ENCODE measurements around the gene LYRM1.
"Not testable (repeated sequence)": the region's sequence is repeated elsewhere in the genome, so short reads cannot be mapped to it uniquely, and the experiment has no call there.

The LYRM1 gene

DNA sequence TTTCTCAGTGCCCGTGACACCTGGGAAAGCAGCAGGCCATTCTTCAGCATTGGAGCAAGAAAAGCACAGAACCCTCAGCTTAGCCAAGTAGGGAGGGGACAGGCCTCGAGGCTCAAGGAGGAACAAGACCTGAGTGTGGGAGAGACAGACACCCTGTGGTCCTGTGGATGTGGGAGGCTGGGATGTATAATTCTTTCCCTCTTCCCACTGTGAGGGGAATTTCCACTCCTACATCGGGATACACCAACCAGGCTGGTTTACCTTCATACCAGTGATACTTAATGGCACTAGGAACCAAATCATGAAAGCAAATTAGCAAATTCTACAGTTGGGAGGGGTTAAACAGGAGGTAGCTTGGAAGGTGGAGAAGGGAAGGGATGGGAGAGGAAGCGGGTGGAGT is 41.7 kb downstream of the LYRM1 start:
- FAIRE-seq = no peak
- TF ChIP-seq, protein P1, sequence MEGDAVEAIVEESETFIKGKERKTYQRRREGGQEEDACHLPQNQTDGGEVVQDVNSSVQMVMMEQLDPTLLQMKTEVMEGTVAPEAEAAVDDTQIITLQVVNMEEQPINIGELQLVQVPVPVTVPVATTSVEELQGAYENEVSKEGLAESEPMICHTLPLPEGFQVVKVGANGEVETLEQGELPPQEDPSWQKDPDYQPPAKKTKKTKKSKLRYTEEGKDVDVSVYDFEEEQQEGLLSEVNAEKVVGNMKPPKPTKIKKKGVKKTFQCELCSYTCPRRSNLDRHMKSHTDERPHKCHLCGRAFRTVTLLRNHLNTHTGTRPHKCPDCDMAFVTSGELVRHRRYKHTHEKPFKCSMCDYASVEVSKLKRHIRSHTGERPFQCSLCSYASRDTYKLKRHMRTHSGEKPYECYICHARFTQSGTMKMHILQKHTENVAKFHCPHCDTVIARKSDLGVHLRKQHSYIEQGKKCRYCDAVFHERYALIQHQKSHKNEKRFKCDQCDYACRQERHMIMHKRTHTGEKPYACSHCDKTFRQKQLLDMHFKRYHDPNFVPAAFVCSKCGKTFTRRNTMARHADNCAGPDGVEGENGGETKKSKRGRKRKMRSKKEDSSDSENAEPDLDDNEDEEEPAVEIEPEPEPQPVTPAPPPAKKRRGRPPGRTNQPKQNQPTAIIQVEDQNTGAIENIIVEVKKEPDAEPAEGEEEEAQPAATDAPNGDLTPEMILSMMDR (IDR thresholded peaks at IDR 0.05; ENCODE audit: insufficient read depth, missing control alignments) = no peak
- DNase-seq (ENCODE audit: insufficient read length, low spot score) = no peak

DNA sequence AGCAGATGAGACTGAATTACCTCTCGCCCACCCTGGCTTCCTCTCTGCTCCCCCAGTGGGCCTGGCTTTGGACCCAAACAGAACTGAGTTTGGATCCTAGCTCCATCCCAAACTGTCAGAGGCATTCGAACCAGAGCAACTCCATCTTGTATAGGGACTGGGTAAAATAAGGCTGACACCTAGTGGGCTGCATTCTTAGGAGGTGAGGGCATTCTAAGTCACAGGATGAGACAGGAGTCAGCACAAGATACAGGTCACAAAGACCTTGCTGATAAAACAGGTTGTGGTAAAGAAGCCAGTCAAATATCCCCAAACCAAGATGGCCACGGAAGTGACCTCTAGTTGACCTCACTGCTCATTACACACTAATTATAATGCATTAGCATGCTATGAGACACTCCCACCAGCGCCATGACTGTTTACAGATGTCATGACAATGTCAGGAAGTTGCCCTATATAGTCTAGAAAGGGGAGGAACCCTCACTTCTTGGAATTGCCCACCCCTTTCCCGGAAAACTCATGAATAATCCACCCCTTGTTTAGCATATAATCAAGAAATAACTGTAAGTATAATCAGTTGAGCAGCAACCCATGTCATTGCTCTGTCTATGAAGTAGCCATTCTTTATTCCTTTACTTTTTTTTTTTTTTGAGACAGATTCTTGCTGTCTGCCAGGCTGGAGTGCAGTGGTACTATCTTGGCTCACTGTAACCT is 44.4 kb downstream of the LYRM1 start:
- no peak for DNase-seq (ENCODE audit: insufficient read length, low spot score)
- no peak for FAIRE-seq
- TF ChIP-seq, protein P1 (IDR thresholded peaks at IDR 0.05; ENCODE audit: insufficient read depth, missing control alignments) = peak; percentile 38

DNA sequence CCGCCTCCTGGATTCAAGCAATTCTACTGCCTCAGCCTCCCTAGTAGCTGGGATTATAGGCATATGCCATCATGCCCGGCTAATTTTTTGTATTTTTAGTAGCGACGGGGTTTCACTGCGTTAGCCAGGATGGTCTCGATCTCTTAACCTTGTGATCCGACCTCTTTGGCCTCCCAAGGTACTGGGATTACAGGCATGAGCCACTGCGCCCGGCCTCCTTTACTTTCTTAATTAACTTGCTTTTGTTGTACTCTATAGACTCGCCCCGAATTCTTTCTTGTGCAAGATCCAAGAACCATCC is 45.0 kb downstream of the LYRM1 start:
- DNase-seq (ENCODE audit: insufficient read length, low spot score); FAIRE-seq: not testable (repeated sequence)

DNA sequence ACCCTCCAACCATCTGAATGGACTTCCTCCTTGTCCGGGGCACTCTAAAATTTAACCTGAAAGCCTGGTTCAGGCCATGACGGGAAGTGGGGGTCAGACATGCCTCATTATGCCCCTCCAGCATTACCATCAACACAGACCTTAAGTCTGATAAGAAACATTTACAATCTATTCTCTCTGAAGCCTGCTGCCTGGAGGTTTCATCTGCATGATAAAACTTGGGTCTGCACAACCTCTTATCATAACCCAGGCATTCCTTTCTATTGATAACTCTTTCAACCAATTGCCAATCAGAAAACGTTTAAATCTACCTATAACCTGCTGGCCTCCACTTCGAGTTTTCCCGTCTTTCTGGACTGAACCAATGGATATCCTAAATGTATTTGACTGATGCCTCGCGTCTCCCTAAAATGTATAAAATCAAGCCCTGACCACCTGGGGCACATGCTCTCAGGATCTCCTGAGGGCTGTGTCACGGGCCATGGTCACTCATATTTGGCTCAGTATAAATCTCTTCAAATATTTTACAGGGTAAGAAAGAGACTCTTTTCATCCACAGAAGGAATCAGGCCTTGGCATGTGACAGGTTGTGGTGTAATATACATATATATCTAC is 45.6 kb downstream of the LYRM1 start:
- DNase-seq (ENCODE audit: insufficient read length, low spot score) (no peak), FAIRE-seq (no peak)
- TF ChIP-seq, protein P1 (IDR thresholded peaks at IDR 0.05; ENCODE audit: insufficient read depth, missing control alignments) = no peak

DNA sequence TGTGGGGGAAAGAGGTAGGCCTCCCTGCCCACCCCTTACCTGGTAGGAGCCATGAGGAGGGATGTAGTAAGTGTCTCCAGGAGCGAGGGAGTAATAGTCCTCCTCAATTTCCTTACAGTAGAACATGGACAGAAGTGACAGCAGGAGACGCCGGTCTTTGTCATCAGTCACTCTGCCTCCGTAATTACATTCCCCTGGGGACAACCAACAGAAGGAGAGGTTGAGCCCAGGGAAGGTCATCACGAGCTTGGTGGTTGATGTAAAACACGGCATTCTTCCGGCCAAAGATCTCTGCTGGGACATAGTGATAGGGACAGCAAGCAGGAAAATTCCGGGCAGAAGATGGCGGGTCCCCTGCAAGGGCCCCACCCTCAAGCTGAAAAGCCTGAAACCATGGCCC is 47.9 kb downstream of the LYRM1 start:
- FAIRE-seq = no peak
- TF ChIP-seq, protein P1 (IDR thresholded peaks at IDR 0.05; ENCODE audit: insufficient read depth, missing control alignments) = no peak

DNA sequence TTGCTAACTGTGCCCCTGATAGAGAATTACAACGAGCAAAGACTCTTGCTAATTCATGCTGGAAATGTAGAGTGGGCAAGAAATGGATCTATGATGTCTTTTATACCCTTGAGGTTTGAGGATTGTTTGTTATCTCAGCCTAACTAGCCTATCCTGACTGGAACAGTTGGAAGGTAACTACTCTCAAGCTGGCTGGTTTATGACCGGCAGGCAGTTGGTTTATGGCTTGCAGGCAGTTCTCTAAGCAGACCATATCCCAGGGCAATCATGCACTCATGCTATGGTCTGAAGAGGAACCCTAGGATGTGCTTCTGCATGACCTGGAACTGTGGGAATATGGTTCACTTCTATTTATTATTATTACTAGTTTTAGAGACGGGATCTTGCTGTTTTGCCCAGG is 49.1 kb downstream of the LYRM1 start:
- TF ChIP-seq, protein P1 (IDR thresholded peaks at IDR 0.05; ENCODE audit: insufficient read depth, missing control alignments) = no peak
- FAIRE-seq = no peak

More for the DNA sequence above, 47.9 kb downstream of the LYRM1 start:
- DNase-seq (ENCODE audit: insufficient read length, low spot score) = no peak

DNA sequence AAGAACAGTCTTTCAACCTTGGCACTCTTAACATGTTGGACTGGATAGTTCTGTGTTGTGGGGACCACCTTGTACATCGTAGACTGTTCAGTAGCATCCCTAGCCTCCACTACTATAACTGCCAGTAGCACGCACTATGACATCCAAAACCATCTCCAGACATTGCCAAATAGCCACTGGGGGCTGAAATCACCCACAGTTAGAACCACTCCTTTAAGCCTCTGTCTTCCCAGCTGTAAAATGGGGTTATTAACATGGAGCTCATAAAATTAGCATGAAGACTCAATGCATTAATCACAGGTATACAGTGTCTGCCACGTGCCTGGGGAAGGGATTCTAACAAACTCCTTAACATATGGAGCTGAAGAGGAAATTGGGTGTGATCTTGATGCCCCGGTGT is 49.7 kb downstream of the LYRM1 start:
- TF ChIP-seq, protein P1 (IDR thresholded peaks at IDR 0.05; ENCODE audit: insufficient read depth, missing control alignments) = no peak
- FAIRE-seq = no peak

More for the DNA sequence above, 49.1 kb downstream of the LYRM1 start:
- DNase-seq (ENCODE audit: insufficient read length, low spot score) = no peak

More for the DNA sequence above, 49.7 kb downstream of the LYRM1 start:
- DNase-seq (ENCODE audit: insufficient read length, low spot score) = no peak
